Keratinocyte (primary cell): Measurements from ENCODE around the gene TGIF2LX.
"Not testable (repeated sequence)": the region's sequence is repeated elsewhere in the genome, so short reads cannot be mapped to it uniquely, and the experiment has no call there.

Experiments used
- CTCF ChIP-seq, 3 experiments: IDR thresholded peaks in 1 of 3; conservative IDR thresholded peaks in 1 of 3; optimal IDR thresholded peaks in 1 of 3; 2 replicates in 2 of 3; 3 replicates in 1 of 3; pipeline versions ENCODE3 to v1.5.1; 2011; ENCODE audit warnings: low read length in 3 of 3, mild to moderate bottlenecking in 3 of 3, moderate library complexity in 2 of 3, control low read depth in 1 of 3, inconsistent platforms in 1 of 3; ENCODE audit not compliant: insufficient read depth in 2 of 3; ENCODE audit errors: extremely low read depth in 1 of 3
- EZH2 ChIP-seq: IDR thresholded peaks from one replicate; pipeline ENCODE4 v1.6.1; 2012; ENCODE audit warnings: inconsistent platforms, mild to moderate bottlenecking, low read length, moderate library complexity

- not testable (repeated sequence) for TF ChIP-seq CTCF (optimal IDR thresholded peaks at IDR 0.05 in 1 of 3, IDR thresholded peaks at IDR 0.05 in 1 of 3, conservative IDR thresholded peaks at IDR 0.05 in 1 of 3; ENCODE audit: extremely low read depth in 1 of 3, insufficient read depth in 2 of 3, low read length in 3 of 3); EZH2
Measured at GRCh38 chrX:89965588-89965987, 43.9 kb downstream of the TGIF2LX start.
